ENCODE results near the gene NAPG. TPM values are rescaled to one million over a fixed set of nuclear protein-coding genes. Genes with fewer than 3 reads are reported as not detected.
A peak's percentile ranks its signal among the peaks of the same experiment; 100 is the strongest.

The NAPG gene
- 35.2 and 35.3 TPM in 2 replicates for total RNA-seq

DNA sequence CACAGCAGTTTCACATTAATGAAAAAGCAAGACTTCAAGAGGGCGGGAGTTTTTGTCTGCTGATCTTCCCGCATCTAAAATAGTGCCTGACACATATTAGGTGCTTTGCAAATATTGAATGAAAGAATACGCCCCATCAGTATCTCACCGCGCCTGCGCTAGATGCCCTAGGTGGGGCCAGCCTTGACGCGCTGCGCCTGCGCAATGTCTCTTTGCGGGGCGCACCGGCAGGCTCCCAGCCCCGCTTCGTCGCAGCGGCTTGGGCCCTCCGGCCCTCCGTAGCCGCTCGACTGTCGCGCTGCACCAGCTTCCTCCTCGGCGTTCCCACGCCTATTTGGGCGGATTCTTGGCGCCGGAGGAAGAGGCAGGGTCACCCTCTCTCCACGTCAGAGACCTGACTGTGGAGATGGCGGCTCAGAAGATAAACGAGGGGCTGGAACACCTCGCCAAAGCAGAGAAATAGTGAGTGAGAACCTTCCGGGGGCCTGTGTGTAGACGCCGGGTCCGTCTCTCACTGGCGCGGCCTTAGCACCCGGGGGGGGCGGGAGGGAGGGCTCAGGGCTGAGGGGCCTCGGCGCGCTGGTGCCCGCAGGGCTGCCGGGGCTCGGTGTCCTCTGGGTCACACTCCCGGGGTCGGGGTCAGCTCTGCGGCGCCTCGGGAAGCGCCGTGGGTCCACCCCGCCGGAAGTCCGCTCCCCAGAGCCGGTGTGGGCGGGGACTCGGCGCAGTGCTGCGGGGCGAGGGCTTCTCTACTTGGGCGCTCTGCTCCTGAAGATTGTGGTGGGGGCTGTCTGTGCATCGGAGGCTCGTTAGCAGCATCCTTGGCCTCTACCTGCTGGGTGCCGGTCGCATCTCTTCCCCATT lies at the start of gene NAPG:
NAPG (plus strand) TSS at position 331 of the 864 bp plus-strand sequence; CDS start at position 407, 76 bp downstream.
- H3K4me3 Mint-ChIP-seq (ENCODE audit: low read depth): peak within 1 kb of the TSS; percentile 97
- DNase-seq (ENCODE audit: low spot score): peak; percentile 91
- peaks cover 46% of the 10 kb centered on the region for H3K4me1 Mint-ChIP-seq (ENCODE audit: low read depth)
- H3K9me3 Mint-ChIP-seq: no peaks in the 10 kb centered on the region
- peak within 1 kb of the TSS; percentile 98 for H3K27ac Mint-ChIP-seq
- peaks cover 12% of the 10 kb centered on the region for H3K27me3 Mint-ChIP-seq (ENCODE audit: low read depth)
- intact Hi-C loops (cut with micrococcal nuclease): loop anchor here (1.0 to 10.0 kb wide), 7 partner anchors 27 to 1919 kb away; partner anchors contain the start of genes RAB12, RALBP1 and VAPA
- peaks cover 9% of the 10 kb centered on the region for H3K36me3 Mint-ChIP-seq (ENCODE audit: low read depth)

GRCh38 chr18:10476338-10476791 lies 49.5 kb upstream of the NAPG start:
- intact Hi-C loops (cut with micrococcal nuclease): no loop called here
- H3K4me3 Mint-ChIP-seq (ENCODE audit: low read depth): no peak overlapping the region
- no peak for DNase-seq (ENCODE audit: low spot score)
- no peaks in the 10 kb centered on the region for H3K36me3 Mint-ChIP-seq (ENCODE audit: low read depth)
- H3K27ac Mint-ChIP-seq: no peak overlapping the region
- peaks cover 14% of the 10 kb centered on the region for H3K27me3 Mint-ChIP-seq (ENCODE audit: low read depth)
- no peaks in the 10 kb centered on the region for H3K4me1 Mint-ChIP-seq (ENCODE audit: low read depth)
- H3K9me3 Mint-ChIP-seq: no peaks in the 10 kb centered on the region

GRCh38 chr18:10477121-10477862 lies 48.5 kb upstream of the NAPG start:
- H3K9me3 Mint-ChIP-seq: no peaks in the 10 kb centered on the region
- no peaks in the 10 kb centered on the region for H3K4me1 Mint-ChIP-seq (ENCODE audit: low read depth)
- intact Hi-C loops (cut with micrococcal nuclease): no loop called here
- no peak overlapping the region for H3K4me3 Mint-ChIP-seq (ENCODE audit: low read depth)
- no peak for DNase-seq (ENCODE audit: low spot score)
- H3K27ac Mint-ChIP-seq: no peak overlapping the region
- H3K27me3 Mint-ChIP-seq (ENCODE audit: low read depth): peaks cover 14% of the 10 kb centered on the region
- H3K36me3 Mint-ChIP-seq (ENCODE audit: low read depth): no peaks in the 10 kb centered on the region

DNA sequence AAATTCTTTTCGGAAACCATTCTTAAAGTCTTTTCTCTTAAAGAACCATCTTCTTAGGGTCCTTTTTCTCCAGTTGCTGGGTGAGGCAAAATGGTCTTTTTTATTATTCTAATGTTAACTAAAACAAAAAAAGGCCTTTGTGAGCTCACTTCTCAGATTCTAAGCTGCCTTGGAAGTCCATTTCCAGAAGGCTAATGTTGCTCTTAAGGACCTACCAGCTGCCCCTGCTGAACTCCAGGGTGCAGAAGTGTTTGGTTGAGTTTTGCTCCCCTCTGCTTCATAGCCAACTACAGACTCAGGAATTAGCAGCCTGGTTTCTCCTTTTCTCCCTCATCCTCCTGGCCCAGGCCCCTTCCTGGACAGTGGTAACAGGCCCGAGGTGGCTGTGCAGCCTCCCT lies 48.0 kb upstream of the NAPG start:
- H3K4me1 Mint-ChIP-seq (ENCODE audit: low read depth): no peaks in the 10 kb centered on the region
- H3K36me3 Mint-ChIP-seq (ENCODE audit: low read depth): no peaks in the 10 kb centered on the region
- intact Hi-C loops (cut with micrococcal nuclease): no loop called here
- H3K27ac Mint-ChIP-seq: no peak overlapping the region
- H3K27me3 Mint-ChIP-seq (ENCODE audit: low read depth): peaks cover 14% of the 10 kb centered on the region
- no peak for DNase-seq (ENCODE audit: low spot score)
- no peaks in the 10 kb centered on the region for H3K9me3 Mint-ChIP-seq
- no peak overlapping the region for H3K4me3 Mint-ChIP-seq (ENCODE audit: low read depth)

DNA sequence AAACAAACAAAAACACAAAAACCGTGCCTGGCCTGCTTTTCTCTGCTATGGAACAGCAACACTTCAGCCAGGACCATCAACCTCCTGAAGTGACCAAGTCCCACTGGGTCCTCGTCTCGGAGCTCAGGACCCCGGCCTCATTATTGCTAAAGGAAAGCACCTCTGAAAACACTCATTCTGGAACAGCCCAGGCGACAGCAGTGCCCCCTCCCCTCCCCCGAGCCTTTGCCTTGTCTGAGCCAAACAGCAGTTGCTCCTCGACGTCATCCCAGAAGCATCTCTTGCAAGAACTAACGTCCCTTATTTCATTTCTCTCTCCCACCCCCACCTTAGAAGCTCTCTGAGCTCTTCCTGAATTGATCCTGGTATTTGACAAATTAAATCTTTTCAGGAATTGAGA lies 44.0 kb upstream of the NAPG start:
- no peak overlapping the region for H3K27ac Mint-ChIP-seq
- no peaks in the 10 kb centered on the region for H3K4me1 Mint-ChIP-seq (ENCODE audit: low read depth)
- no peaks in the 10 kb centered on the region for H3K36me3 Mint-ChIP-seq (ENCODE audit: low read depth)
- H3K4me3 Mint-ChIP-seq (ENCODE audit: low read depth): no peak overlapping the region
- H3K9me3 Mint-ChIP-seq: no peaks in the 10 kb centered on the region
- no peak for DNase-seq (ENCODE audit: low spot score)
- peaks cover 12% of the 10 kb centered on the region for H3K27me3 Mint-ChIP-seq (ENCODE audit: low read depth)
- intact Hi-C loops (cut with micrococcal nuclease): no loop called here

GRCh38 chr18:10482363-10482984 lies 43.4 kb upstream of the NAPG start:
- H3K4me3 Mint-ChIP-seq (ENCODE audit: low read depth): no peak overlapping the region
- peaks cover 6% of the 10 kb centered on the region for H3K27me3 Mint-ChIP-seq (ENCODE audit: low read depth)
- no peaks in the 10 kb centered on the region for H3K4me1 Mint-ChIP-seq (ENCODE audit: low read depth)
- no peak for DNase-seq (ENCODE audit: low spot score)
- no peaks in the 10 kb centered on the region for H3K36me3 Mint-ChIP-seq (ENCODE audit: low read depth)
- H3K27ac Mint-ChIP-seq: no peak overlapping the region
- intact Hi-C loops (cut with micrococcal nuclease): no loop called here
- no peaks in the 10 kb centered on the region for H3K9me3 Mint-ChIP-seq

DNA sequence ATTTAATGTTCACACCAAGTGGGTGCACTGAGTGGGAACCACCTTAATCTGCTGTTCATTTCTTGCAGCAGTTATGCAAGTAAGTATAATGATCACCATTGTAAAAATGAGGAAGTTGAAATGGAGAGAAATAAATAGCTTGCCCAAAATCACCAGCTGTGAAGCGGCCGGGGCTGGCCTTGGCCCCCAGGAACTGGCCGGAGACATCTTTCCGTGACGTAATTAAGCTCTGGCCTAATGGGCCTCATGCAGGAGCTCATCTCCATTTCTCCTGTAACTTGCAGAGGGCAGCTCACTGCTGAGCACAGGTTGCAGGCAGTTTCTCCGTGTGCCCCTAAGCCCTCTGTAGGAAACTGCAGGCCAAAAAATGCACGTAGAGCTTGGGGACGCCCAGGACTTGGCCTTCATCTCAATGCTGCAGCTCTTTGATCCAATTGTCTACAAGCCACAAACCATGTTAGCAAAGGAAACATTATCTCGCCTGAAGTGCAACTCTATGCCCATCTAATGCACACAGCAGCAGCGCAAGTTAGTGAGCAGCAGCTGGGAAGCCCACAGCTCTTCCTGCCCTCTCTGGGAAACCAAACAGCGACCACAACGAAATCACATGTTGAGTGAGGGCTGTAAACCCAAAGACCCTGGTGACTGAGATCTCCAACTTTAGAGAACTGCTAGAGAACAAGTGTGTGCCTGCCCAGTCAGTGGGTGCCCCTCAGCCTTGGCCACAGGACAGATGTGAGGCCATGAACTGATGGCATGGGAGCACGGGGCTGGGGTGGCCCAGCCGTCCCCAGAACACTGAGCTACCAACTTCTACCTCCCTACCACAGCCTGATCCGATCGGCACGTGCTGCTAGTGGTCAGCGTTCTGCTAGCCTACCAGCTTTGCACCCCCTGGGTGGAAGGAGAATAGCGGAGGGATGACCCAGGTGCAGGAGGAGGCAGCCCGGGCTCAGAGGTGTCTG lies 42.6 kb upstream of the NAPG start:
- no peaks in the 10 kb centered on the region for H3K36me3 Mint-ChIP-seq (ENCODE audit: low read depth)
- H3K9me3 Mint-ChIP-seq: no peaks in the 10 kb centered on the region
- no peak overlapping the region for H3K27ac Mint-ChIP-seq
- no peak overlapping the region for H3K4me3 Mint-ChIP-seq (ENCODE audit: low read depth)
- DNase-seq (ENCODE audit: low spot score): no peak
- H3K27me3 Mint-ChIP-seq (ENCODE audit: low read depth): peaks cover 5% of the 10 kb centered on the region
- no peaks in the 10 kb centered on the region for H3K4me1 Mint-ChIP-seq (ENCODE audit: low read depth)
- intact Hi-C loops (cut with micrococcal nuclease): no loop called here

DNA sequence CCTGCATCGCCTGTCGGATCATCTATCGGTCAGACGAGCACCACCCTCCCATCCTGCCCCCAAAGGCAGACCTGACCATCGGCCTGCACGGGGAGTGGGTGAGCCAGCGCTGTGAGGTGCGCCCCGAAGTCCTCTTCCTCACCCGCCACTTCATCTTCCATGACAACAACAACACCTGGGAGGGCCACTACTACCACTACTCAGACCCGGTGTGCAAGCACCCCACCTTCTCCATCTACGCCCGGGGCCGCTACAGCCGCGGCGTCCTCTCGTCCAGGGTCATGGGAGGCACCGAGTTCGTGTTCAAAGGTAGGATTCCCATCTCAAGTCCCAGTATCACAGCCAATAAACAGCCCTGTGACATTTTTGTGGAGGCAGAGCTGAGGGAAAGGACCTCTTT lies 40.4 kb upstream of the NAPG start:
- intact Hi-C loops (cut with micrococcal nuclease): no loop called here
- Mint-ChIP-seq H3K27me3 (ENCODE audit: low read depth) (peaks cover 5% of the 10 kb centered on the region), H3K27ac (no peak overlapping the region), H3K4me1 (ENCODE audit: low read depth) (peaks cover 3% of the 10 kb centered on the region), H3K36me3 (ENCODE audit: low read depth) (no peaks in the 10 kb centered on the region), H3K4me3 (ENCODE audit: low read depth) (no peak overlapping the region), H3K9me3 (no peaks in the 10 kb centered on the region)
- no peak for DNase-seq (ENCODE audit: low spot score)

DNA sequence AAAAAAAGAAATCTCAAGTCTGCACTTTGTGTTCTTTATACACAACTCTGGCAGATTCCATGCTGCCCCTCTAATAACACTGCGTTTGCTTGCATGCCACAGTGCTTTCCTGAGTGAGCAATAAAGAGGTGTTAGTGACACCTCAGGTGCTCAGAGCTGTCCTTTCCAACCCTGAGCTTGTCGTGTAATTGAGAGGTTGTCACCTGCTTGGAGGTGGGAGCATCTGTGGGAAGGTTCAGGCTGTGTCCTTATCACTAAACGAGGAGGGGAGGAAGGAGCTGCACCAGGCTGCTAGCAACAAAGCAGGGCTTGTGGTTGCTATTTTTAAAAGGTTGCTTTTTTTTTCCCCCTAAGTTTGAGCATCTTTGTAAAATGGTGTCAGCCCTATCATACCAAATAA lies 39.5 kb upstream of the NAPG start:
- H3K27me3 Mint-ChIP-seq (ENCODE audit: low read depth): peaks cover 3% of the 10 kb centered on the region
- intact Hi-C loops (cut with micrococcal nuclease): no loop called here
- no peaks in the 10 kb centered on the region for H3K9me3 Mint-ChIP-seq
- no peak overlapping the region for H3K4me3 Mint-ChIP-seq (ENCODE audit: low read depth)
- H3K27ac Mint-ChIP-seq: no peak overlapping the region
- DNase-seq (ENCODE audit: low spot score): no peak
- H3K36me3 Mint-ChIP-seq (ENCODE audit: low read depth): no peaks in the 10 kb centered on the region
- H3K4me1 Mint-ChIP-seq (ENCODE audit: low read depth): peaks cover 9% of the 10 kb centered on the region

DNA sequence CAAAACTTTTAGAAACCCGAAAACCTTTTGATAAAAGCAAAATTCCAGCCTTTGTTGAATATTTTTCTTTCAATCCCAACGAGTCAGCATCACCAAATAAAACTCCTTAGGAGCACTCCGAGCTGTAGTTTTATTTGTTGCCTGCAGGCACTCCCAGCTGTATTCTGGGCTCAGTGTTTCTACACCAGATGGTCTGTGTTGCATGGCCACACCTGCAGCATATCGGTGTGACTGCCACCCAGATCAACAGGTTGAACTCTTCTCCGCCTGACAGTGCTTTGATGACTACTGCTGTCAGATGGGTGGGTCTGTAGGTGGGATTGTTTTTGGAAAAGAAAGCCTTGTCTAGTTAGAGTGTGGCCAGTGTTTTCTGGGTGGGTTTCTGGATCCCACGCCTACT lies 38.7 kb upstream of the NAPG start:
- DNase-seq (ENCODE audit: low spot score): no peak
- Mint-ChIP-seq H3K4me3 (ENCODE audit: low read depth) (no peak overlapping the region), H3K27me3 (ENCODE audit: low read depth) (peaks cover 3% of the 10 kb centered on the region), H3K4me1 (ENCODE audit: low read depth) (peaks cover 9% of the 10 kb centered on the region), H3K27ac (no peak overlapping the region), H3K9me3 (no peaks in the 10 kb centered on the region), H3K36me3 (ENCODE audit: low read depth) (no peaks in the 10 kb centered on the region)
- intact Hi-C loops (cut with micrococcal nuclease): no loop called here

DNA sequence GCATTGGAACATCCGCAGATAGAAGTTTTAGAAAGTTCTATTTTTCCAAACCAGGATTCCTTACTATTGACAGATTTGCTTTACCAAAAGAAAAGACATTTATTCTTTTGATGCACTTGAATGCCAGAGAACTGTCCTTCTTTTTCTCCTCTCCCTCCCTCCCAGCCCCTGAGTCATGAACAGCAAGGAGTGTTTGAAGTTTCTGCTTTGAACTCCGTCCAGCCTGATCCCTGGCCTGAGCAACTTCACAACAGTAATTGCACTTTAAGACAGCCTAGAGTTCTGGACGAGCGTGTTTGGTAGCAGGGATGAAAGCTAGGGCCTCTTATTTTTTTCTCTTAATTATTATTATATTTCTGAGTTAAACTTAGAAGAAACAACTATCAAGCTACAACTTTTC lies 37.8 kb upstream of the NAPG start:
- no peaks in the 10 kb centered on the region for H3K9me3 Mint-ChIP-seq
- H3K36me3 Mint-ChIP-seq (ENCODE audit: low read depth): no peaks in the 10 kb centered on the region
- no peak overlapping the region for H3K4me3 Mint-ChIP-seq (ENCODE audit: low read depth)
- peaks cover 3% of the 10 kb centered on the region for H3K27me3 Mint-ChIP-seq (ENCODE audit: low read depth)
- H3K4me1 Mint-ChIP-seq (ENCODE audit: low read depth): peaks cover 9% of the 10 kb centered on the region
- no peak overlapping the region for H3K27ac Mint-ChIP-seq
- no peak for DNase-seq (ENCODE audit: low spot score)
- intact Hi-C loops (cut with micrococcal nuclease): no loop called here

Measured in activated T-helper 2 cell treated with anti-CD3 and anti-CD28 coated beads, Interferon-gamma antibody, Interleukin-2, Interleukin-4, amounts not matched to agents 10 μg/mL and 5 μg/mL and 100 μg/mL, durations not matched to agents 14 hours and 24 hours and 36 hours (primary cell).